HK-2 (cell line): ENCODE results near the gene BSCL2.
A peak's percentile ranks its signal among the peaks of the same experiment; 100 is the strongest.
"Not testable (repeated sequence)": the region's sequence is repeated elsewhere in the genome, so short reads cannot be mapped to it uniquely, and the experiment has no call there.

ENCODE experiments used
- DNase-seq: peaks from one replicate; pipeline ENCODE4 v3.0.0-alpha.2; 2018; ENCODE audit not compliant: unreplicated experiment

BSCL2 gene

GRCh38 chr11:62656796-62657429 lies 50.3 kb downstream of the BSCL2 start:
- DNase-seq, result no peak

GRCh38 chr11:62654297-62654696 lies 52.9 kb downstream of the BSCL2 start:
- DNase-seq, result no peak

- no peak for DNase-seq
Measured at GRCh38 chr11:62652161-62653006, 54.8 kb downstream of the BSCL2 start.

GRCh38 chr11:62650283-62650682 lies 56.9 kb downstream of the BSCL2 start:
- DNase-seq, result not testable (repeated sequence)

GRCh38 chr11:62649486-62649885 lies 57.7 kb downstream of the BSCL2 start:
- no peak for DNase-seq

- DNase-seq, result no peak
Measured at GRCh38 chr11:62648967-62649364, 58.3 kb downstream of the BSCL2 start.

GRCh38 chr11:62648185-62648966 lies 58.8 kb downstream of the BSCL2 start:
- DNase-seq, result no peak

GRCh38 chr11:62647609-62648005 lies 59.6 kb downstream of the BSCL2 start:
- DNase-seq, result no peak

GRCh38 chr11:62646825-62647608 lies 60.2 kb downstream of the BSCL2 start:
- DNase-seq, result no peak

GRCh38 chr11:62645946-62646824 lies 61.0 kb downstream of the BSCL2 start, which contains the start of gene GANAB:
TSS of gene GANAB (minus strand) at chr11:62646613. CDS start at chr11:62646599, 14 bp downstream.
- DNase-seq, result peak; percentile 95

GRCh38 chr11:62645671-62645945 lies 61.6 kb downstream of the BSCL2 start:
- DNase-seq, result no peak

GRCh38 chr11:62644220-62644619 lies 63.0 kb downstream of the BSCL2 start:
- no peak for DNase-seq
